Lower lobe of right lung (tissue), 2 donors: ENCODE measurements around the gene MTHFSD. TPM values are rescaled to one million over a fixed set of nuclear protein-coding genes. Genes with fewer than 3 reads are reported as not detected.

Source experiments
- ATAC-seq, 2 donors: fragments of 200-7000 bp; cut with Tn5 transposase; one replicate each; pipeline ENCODE4 v1.9.1; 2020 to 2022; ENCODE audit warnings: mild to moderate bottlenecking in 2 of 2, moderate library complexity in 2 of 2
- DNase-seq: peaks from one replicate; pipeline ENCODE4 v3.0.0-alpha.2; 2020
- H3K27ac ChIP-seq: fragments of 200-600 bp; one replicate; pipeline ENCODE4 v1.8.0; 2022
- H3K27me3 ChIP-seq: fragments of 200-600 bp; one replicate; pipeline ENCODE4 v1.8.0; 2022; ENCODE audit warnings: low read depth
- H3K36me3 ChIP-seq: fragments of 200-600 bp; one replicate; pipeline ENCODE4 v1.8.0; 2022; ENCODE audit warnings: mild to moderate bottlenecking
- H3K4me1 ChIP-seq: fragments of 200-600 bp; one replicate; pipeline ENCODE4 v1.8.0; 2022
- H3K4me3 ChIP-seq: fragments of 200-600 bp; one replicate; pipeline ENCODE4 v1.8.0; 2022; ENCODE audit warnings: mild to moderate bottlenecking
- H3K9me3 ChIP-seq: fragments of 200-600 bp; one replicate; pipeline ENCODE4 v1.8.0; 2022
- intact Hi-C: fragments of 100-400 bp; cut with DNase I; formaldehyde crosslinking; loops from one replicate; pipeline ENCODE4 v1.11.0; 2022
- total RNA-seq: library from RNA; stranded (reverse); fragmentation: NEBNext Ultra II Directional; extraction: Animal tissue kit (Norgen Biotek cat#: 25700); gene quantifications from one replicate; pipeline ENCODE4 v1.2.1, GENCODE V29; 2021
- TF ChIP-seq, protein P1 (sequence below): fragments of 200-600 bp; IDR thresholded peaks from one replicate; pipeline ENCODE4 v1.8.0; 2022; ENCODE audit warnings: antibody characterized with exemption, mild to moderate bottlenecking
- donor health status: DM: no; HTN: yes; CAD: no; lungs with severe emphysema.

Gene MTHFSD
- total RNA-seq, 1 donor from 2014 or later, result 21.2 TPM

DNA sequence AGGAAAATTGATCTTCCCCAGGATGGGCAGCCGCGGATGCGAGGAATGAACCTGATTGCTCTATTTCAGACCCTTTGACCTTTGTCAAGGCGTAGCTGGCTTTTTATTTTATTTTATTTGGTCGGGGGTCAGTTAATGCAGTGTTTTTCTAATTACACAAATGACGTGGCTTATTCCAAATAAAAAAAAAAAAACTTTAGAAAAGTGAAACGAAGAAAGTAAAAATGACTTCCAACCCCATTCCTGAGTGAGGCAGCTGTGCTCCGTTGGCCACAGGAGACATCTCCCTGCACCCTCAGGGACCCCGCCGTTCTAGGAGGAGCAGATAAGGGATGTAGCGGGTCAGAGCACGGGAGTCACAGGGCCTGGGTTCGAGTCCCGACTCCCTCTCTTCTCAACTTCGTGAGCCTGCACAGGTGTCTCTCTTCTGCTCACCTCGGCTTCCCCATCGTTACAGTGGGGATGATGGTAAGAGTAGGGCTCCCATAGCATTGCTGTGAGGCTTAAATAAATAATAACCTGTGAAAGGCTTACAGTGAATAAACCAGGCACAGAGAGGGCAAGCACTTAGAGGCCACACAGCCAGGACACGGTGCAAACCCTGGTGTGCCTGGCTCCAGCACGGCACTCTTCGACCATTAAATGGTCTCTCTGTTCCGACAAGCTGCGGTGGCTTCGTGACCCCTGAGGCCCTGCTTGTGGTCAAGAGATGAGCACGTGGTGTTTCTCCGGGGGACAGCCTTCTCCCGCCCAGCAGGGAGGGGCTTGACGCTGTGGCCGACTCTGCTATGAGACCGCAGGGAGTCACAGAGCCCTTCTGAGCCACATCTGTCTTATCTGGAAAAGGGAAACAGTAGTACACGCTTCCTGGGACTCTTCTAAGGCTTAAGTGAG, 34.5 kb downstream of the MTHFSD start:
- DNase-seq (peak; percentile 36), ATAC-seq (no peak)
- peaks cover 22% of the 10 kb centered on the region for H3K4me1 ChIP-seq
- intact Hi-C loops, result no loop called here
- TF ChIP-seq, protein P1, sequence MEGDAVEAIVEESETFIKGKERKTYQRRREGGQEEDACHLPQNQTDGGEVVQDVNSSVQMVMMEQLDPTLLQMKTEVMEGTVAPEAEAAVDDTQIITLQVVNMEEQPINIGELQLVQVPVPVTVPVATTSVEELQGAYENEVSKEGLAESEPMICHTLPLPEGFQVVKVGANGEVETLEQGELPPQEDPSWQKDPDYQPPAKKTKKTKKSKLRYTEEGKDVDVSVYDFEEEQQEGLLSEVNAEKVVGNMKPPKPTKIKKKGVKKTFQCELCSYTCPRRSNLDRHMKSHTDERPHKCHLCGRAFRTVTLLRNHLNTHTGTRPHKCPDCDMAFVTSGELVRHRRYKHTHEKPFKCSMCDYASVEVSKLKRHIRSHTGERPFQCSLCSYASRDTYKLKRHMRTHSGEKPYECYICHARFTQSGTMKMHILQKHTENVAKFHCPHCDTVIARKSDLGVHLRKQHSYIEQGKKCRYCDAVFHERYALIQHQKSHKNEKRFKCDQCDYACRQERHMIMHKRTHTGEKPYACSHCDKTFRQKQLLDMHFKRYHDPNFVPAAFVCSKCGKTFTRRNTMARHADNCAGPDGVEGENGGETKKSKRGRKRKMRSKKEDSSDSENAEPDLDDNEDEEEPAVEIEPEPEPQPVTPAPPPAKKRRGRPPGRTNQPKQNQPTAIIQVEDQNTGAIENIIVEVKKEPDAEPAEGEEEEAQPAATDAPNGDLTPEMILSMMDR, result no peak
- H3K36me3 ChIP-seq, result no peaks in the 10 kb centered on the region
- peak overlapping the region; percentile 6 for H3K4me3 ChIP-seq
- H3K27me3 ChIP-seq, result peaks cover 44% of the 10 kb centered on the region
- H3K9me3 ChIP-seq, result no peaks in the 10 kb centered on the region
- H3K27ac ChIP-seq, result no peak overlapping the region

DNA sequence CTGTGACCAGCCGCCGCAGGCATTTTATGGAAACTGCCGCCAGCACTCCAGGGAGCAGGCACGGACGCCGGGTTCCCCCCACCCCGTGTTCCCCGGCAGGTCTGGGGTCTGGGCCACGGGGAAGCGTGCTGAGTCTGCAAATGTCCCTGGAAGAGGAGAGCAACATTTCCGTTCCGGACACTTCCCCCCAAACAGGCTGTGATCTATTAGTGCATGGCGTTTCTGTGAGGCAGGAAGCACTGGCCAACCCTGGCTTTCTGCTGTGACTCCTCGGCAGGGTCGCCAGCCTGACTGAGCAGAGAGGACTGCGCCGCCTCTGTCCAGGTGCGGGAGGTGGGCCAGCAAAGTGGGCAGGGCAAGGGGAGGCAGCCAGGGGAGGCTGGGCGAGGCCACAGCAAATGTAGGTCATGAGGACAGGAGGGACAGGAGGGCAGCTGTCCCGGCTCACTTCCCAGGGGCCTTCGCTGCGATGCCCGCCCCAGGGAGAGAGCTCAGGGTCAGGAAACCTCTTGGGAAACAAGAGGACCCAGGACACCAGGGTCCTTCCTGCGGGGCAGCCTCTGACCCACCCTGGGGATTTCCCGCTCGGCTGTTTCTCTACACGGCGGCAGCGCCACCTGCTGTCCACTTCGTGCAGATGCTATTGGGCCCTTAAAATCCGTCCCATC, 35.3 kb downstream of the MTHFSD start:
- peak overlapping the region; percentile 47 for H3K27ac ChIP-seq
- H3K4me3 ChIP-seq, result peak overlapping the region; percentile 6
- TF ChIP-seq, protein P1, result peak; percentile 94
- DNase-seq (peak; percentile 73), ATAC-seq (peak; percentile 48 to 65)
- no peaks in the 10 kb centered on the region for H3K36me3 ChIP-seq
- intact Hi-C loops, result no loop called here
- H3K9me3 ChIP-seq, result no peaks in the 10 kb centered on the region
- peaks cover 22% of the 10 kb centered on the region for H3K4me1 ChIP-seq
- peaks cover 52% of the 10 kb centered on the region for H3K27me3 ChIP-seq

DNA sequence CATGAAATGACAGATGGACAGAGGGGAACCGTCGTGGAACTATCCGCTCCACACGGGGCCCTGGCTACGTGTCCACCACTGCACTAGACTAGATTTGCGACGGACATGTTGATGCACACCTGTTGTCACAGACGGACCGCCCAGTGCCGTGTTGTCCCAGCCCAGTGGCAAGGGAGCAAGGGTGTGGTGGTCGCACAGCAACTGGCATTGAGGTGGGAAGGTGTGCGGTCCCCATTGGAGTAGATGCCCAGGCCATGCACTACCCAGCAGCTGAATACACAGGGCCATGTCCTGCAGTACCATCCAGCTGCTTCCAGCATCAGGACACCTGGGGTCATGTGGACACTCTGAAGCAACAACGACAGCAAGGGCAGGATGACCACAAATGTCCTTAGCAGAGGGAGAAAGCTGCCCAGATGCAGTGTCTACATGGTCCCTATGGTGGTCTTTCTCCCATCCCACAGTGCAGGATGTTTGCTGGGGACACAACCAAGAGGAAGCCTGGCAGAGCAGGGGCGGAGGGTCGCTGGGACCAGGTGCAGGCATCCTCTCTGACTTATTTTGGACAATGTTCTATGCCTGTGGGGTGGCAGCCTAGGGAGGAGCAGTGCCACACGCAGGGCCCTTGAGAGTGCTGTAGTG, 35.9 kb downstream of the MTHFSD start:
- Histone ChIP-seq H3K27ac (no peak overlapping the region), H3K36me3 (no peaks in the 10 kb centered on the region), H3K4me1 (peaks cover 22% of the 10 kb centered on the region), H3K4me3 (no peak overlapping the region), H3K9me3 (no peaks in the 10 kb centered on the region), H3K27me3 (peaks cover 58% of the 10 kb centered on the region)
- ATAC-seq (no peak), DNase-seq (no peak)
- intact Hi-C loops, result no loop called here
- TF ChIP-seq, protein P1, result no peak

DNA sequence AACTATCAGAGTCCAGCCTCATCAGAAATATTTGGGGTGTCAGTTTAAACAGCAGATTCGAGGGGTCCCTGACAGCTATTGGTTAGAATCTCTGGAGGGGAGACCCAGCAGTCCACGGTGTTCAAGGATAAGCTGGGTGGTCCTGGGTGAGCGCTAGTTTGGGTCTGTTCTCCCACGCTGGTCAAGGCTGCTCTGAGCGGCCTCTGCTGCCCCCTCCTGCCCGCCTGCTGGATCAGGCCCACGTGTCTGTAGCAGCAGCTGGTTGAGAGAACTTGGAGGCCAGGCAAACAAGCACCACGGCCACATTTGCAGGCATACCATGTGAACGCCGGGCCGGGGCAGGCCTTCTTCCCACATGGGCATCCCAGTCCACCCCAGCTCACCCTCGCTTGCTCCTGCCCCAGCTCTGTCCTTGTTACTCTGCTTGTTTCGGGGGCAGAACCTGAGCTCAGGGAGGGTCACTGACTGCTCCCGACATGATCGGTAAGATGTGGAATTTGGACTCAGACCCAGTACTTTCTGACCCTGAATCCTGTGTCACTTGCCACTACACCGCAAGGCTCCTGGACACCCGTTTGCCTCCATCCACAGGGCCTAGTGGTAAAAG, 37.3 kb downstream of the MTHFSD start:
- intact Hi-C loops, result no loop called here
- Histone ChIP-seq H3K27me3 (peaks cover 68% of the 10 kb centered on the region), H3K36me3 (no peaks in the 10 kb centered on the region), H3K9me3 (no peaks in the 10 kb centered on the region), H3K4me3 (peak overlapping the region; percentile 66), H3K27ac (peak overlapping the region; percentile 89), H3K4me1 (peaks cover 22% of the 10 kb centered on the region)
- DNase-seq, result no peak
- peak; percentile 58 to 68 for ATAC-seq
- TF ChIP-seq, protein P1, result peak; percentile 76

DNA sequence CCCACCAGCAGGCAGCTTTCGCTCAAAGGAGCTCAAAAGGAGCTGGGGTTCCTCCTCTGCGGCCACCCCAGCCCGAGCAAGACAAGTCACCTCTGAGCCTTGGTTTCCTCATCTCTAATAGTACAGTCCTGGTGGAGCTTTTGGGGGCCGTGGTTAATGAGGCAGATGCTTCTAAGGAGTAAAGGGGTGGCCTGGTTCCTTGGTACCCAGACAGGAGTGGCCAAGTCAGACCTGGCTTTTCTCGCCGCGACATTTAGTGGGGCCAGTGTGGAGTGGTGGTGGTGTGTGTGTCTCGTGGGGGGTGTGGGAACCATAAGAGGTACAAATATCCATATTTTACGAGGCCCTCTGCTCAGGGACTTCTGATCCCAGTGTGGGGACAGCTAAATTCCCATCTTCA, 38.0 kb downstream of the MTHFSD start:
- ATAC-seq (no peak), DNase-seq (no peak)
- Histone ChIP-seq H3K36me3 (no peaks in the 10 kb centered on the region), H3K4me1 (peaks cover 22% of the 10 kb centered on the region), H3K4me3 (peak overlapping the region; percentile 66), H3K9me3 (no peaks in the 10 kb centered on the region), H3K27ac (peak overlapping the region; percentile 89), H3K27me3 (peaks cover 76% of the 10 kb centered on the region)
- TF ChIP-seq, protein P1, result no peak
- intact Hi-C loops, result no loop called here
